OCI-LY7 (cell line): ENCODE results near the gene WNT3A.

ENCODE experiments used
- CTCF ChIP-seq: fragments of 200-600 bp; sonication (generic); conservative IDR thresholded peaks from 2 replicates; pipeline ENCODE4 v1.5.1; 2014; ENCODE audit warnings: mild to moderate bottlenecking, antibody characterized with exemption, low read length, moderate library complexity, mixed read lengths
- EZH2phosphoT487 ChIP-seq: fragments of 200-600 bp; sonication (generic); IDR thresholded peaks from 2 replicates; pipeline ENCODE4 v1.6.1; 2018; ENCODE audit warnings: low read depth, borderline replicate concordance, mild to moderate bottlenecking, mixed run types, antibody characterized with exemption, low read length, moderate library complexity, mixed read lengths

GRCh38 chr1:228013131-228013934 is 6.5 kb downstream of the WNT3A start:
- no peak for TF ChIP-seq CTCF
- no peak for TF ChIP-seq EZH2phosphoT487
